GM10248 (cell line): ENCODE results near the gene SGCA.

ENCODE experiments used
- CTCF ChIA-PET: fragments of 300-600 bp; sonication (Branson Sonifier 250); formaldehyde crosslinking; extraction: SDS; loops from one replicate; lab custom pipeline; 2021; ENCODE audit warnings: antibody characterized with exemption; lab: Yijun Ruan, JAX
- POLR2A ChIA-PET: fragments of 350-650 bp; sonication (Branson Sonifier 250); formaldehyde crosslinking; extraction: SDS; loops from one replicate; lab custom pipeline; 2020; ENCODE audit warnings: antibody characterized with exemption; lab: Yijun Ruan, JAX
- DNase-seq: peaks from one replicate; pipeline ENCODE4 v3.0.0; 2012; ENCODE audit errors: extremely low spot score
- TF ChIP-seq, protein P1 (sequence below): IDR thresholded peaks from 2 replicates; pipeline ENCODE4 v1.5.1; 2012; ENCODE audit warnings: mild to moderate bottlenecking, low read depth; ENCODE audit errors: extremely low read depth, missing control alignments, control extremely low read depth

Gene SGCA

DNA sequence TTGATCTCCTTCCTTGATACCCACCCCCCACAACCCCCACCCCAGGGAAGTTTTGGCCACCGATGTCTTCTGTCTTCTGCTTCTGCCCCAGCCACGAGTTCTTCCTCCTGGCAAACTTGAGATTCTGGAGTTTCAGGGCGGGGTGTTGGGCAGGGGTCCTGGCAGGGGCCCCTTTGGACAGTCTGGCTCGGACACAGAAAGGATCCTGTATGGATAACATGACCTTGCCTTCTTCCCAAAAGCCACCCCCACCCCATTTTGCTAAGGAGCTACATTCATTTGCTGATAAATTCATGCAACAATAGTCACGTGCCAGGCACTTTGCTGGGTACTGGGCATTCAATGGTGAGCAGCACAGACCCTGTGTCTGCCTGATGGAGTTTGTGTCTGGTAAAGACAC is 41.5 kb downstream of the SGCA start:
- POLR2A ChIA-PET = no interaction called here
- no peak for DNase-seq
- CTCF ChIA-PET = interaction anchor here (0.8 to 8.2 kb wide), 2 partner anchors 62 to 96 kb away, joined by 4 to 324 read pairs; no protein-coding TSS in a partner anchor
- TF ChIP-seq, protein P1, sequence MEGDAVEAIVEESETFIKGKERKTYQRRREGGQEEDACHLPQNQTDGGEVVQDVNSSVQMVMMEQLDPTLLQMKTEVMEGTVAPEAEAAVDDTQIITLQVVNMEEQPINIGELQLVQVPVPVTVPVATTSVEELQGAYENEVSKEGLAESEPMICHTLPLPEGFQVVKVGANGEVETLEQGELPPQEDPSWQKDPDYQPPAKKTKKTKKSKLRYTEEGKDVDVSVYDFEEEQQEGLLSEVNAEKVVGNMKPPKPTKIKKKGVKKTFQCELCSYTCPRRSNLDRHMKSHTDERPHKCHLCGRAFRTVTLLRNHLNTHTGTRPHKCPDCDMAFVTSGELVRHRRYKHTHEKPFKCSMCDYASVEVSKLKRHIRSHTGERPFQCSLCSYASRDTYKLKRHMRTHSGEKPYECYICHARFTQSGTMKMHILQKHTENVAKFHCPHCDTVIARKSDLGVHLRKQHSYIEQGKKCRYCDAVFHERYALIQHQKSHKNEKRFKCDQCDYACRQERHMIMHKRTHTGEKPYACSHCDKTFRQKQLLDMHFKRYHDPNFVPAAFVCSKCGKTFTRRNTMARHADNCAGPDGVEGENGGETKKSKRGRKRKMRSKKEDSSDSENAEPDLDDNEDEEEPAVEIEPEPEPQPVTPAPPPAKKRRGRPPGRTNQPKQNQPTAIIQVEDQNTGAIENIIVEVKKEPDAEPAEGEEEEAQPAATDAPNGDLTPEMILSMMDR = no peak

DNA sequence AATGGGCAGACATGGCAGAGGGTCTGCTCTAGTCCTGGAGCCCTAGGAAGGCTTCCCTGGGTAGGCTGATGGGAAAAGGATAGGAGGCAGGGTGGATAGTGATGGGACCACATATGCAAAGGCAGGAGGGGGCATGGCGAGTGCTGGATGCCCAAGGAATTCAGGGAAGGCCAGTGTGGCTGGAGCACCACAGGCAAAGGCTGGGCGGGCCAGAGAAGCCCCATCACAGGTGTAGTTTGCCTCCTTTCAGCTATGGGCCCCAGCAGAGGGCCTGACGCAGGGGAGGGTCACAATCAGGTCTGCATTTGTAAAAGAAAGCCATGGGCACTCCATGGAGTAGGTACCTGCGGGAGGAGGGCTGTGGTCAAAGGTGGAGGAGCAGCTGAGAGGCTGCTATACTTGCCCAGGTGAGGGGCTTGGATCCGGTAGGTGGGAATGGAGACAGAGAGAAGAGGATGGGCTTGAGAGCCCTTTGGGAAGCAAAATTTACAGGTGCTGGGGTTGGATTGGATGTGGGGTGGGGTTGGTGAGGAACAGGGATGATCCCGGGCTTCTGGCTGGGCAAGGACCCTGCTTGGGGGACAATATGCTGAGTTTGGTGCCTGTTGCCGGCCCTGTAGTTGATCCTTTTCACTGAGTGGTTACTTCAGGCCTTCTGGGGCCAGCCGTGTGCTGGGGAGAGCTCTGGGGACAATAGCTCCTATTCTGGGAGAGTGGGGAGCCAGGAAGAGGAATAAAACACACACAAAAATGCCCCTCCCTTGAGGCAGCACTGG is 42.2 kb downstream of the SGCA start:
- DNase-seq = no peak
- POLR2A ChIA-PET = no interaction called here
- CTCF ChIA-PET = interaction anchor here (0.8 to 15.2 kb wide), 4 partner anchors 6 to 89 kb away, joined by 3 to 196 read pairs (median 8); partner anchors contain the start of gene COL1A1
- TF ChIP-seq, protein P1 = no peak

DNA sequence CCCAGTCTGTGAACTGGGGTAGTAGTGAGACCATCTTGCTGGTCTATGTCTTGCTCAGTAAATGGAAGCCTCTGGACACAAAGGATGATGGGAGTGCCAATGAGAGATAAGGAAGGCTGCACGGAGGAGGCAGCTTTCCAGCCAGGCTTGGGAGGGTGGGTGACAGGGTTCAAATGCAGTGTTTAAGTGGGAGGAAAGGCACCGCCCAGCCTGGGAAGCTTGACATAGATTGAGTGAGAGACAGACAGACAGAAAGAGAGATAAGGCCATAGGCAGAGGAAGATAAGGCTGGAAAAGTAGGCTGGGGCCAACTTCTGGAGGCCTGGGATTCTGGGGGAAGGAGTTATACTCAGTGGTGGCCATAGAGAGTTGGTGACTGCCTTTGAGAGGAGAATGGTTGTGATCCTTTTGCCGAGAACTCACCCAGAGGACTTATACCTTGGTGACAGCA is 42.8 kb downstream of the SGCA start:
- POLR2A ChIA-PET = no interaction called here
- CTCF ChIA-PET = interaction anchor here (1.1 to 15.2 kb wide), 4 partner anchors 6 to 88 kb away, joined by 3 to 196 read pairs (median 8); partner anchors contain the start of gene COL1A1
- DNase-seq = no peak
- TF ChIP-seq, protein P1 = no peak

DNA sequence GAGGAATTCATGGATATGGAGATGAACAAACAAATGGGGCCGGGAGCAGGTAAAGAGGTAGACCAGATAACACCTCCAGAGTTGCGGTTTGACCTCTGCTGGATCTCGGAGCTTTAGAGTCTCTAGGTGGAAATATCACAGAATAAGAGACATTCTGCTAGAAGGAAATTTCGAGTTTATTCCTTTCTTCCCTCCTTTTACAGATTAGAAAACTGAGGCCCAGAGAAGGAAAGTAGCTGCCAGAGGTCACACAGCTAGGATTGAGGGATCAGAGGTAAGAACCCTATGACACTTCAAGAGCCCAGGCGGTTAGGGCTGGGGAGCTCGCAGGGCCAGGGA is 43.3 kb downstream of the SGCA start:
- CTCF ChIA-PET = interaction anchor here (0.9 to 15.2 kb wide), 6 partner anchors 7 to 122 kb away, joined by 3 to 196 read pairs (median 3); partner anchors contain the start of gene COL1A1
- TF ChIP-seq, protein P1 = no peak
- POLR2A ChIA-PET = no interaction called here
- no peak for DNase-seq

DNA sequence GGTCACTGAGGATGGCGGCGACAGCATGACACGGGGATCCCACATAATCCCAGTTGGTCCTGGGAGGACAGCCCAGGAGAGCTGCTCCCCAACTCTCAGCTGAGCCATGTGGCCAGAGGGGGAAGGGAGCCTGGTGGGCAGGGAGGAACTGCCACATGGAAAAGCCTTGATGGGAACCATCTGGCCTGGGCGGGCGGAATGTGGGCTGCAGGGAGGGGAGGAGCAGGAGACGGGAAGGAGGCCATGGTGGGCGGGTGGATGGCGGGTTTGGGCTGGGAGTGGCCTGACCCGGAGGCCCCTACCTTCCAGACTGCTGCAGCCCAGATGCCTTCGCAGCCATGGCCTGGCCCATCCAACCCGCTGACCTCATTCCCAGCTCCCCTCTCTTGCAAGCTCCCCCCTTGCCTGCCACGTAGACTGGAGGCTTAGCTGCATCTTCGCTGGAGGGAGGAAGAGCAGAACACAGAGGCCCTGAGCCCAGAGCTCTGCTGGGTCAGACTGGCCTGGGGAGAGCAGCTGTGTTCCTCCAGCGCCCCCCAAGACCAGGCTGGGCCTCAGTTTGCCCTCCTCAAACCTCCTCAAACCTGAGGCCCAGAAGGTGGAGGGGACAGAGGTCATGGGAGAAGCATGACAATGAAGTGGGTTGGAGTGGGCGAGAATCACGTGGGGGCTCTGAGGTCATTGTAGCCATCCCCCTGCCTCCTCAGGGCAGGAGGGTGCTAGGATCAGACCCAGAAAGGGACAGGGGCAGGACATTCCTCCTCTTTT is 43.9 kb downstream of the SGCA start:
- no peak for DNase-seq
- POLR2A ChIA-PET = no interaction called here
- CTCF ChIA-PET = interaction anchor here (0.9 to 15.2 kb wide), 5 partner anchors 7 to 122 kb away, joined by 3 to 196 read pairs (median 3); partner anchors contain the start of gene COL1A1
- TF ChIP-seq, protein P1 = no peak
